22Rv1 (cell line): ENCODE measurements around the gene PTGES2.

Experiments
- H3K27ac ChIP-seq: fragments of 450-650 bp; 2 replicates; pipeline ENCODE4 v1.5.1; 2017
- ZFX ChIP-seq: fragments of 450-650 bp; IDR thresholded peaks from 2 replicates; pipeline ENCODE4 v1.6.1; 2017; ENCODE audit warnings: antibody characterized with exemption, borderline replicate concordance
- TF ChIP-seq, protein P1 (sequence below): fragments of 450-650 bp; IDR thresholded peaks from 2 replicates; pipeline ENCODE4 v1.5.1; 2017; ENCODE audit warnings: mild to moderate bottlenecking

The PTGES2 gene

DNA sequence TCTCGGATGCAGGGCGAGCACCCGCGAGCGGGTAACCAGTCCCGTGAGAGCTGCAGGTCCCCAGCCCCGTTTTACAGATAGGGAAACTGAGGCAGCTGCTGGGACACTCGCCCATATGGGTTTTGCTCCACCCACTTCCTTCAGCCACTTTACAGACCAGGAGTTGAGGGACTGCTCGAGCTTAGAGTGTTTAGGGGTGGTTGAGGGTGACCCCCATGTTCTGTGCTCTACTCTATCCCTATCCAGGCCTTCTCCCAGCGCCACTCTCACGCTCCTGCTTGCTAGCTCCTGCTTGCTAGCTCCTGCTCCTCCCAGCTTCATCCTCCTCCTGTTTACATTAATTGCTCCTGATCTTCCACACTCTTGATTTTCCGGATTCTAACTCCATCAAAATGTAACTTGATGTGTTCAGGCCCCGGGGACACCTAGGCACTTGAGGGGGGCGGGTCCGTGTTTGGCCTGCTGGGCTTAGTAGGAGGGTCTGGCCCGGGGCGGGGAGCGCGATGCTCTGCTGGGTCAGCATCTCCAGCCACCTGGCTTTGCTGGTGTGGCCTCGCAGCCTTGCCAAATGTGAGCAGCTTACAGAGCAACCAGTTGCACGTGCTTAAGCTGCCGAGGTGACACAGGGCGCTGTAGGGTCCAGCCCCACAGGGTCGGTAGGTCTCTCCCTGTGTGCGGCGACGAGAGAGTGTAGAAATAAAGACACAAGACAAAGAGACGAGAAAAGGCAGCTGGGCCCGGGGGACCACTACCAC lies 1.5 kb upstream of the PTGES2 start:
- no peak for TF ChIP-seq ZFX
- TF ChIP-seq, protein P1, sequence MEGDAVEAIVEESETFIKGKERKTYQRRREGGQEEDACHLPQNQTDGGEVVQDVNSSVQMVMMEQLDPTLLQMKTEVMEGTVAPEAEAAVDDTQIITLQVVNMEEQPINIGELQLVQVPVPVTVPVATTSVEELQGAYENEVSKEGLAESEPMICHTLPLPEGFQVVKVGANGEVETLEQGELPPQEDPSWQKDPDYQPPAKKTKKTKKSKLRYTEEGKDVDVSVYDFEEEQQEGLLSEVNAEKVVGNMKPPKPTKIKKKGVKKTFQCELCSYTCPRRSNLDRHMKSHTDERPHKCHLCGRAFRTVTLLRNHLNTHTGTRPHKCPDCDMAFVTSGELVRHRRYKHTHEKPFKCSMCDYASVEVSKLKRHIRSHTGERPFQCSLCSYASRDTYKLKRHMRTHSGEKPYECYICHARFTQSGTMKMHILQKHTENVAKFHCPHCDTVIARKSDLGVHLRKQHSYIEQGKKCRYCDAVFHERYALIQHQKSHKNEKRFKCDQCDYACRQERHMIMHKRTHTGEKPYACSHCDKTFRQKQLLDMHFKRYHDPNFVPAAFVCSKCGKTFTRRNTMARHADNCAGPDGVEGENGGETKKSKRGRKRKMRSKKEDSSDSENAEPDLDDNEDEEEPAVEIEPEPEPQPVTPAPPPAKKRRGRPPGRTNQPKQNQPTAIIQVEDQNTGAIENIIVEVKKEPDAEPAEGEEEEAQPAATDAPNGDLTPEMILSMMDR: no peak
- H3K27ac ChIP-seq: peak overlapping the region; percentile 90; the same call in 1 of the 2 replicates

DNA sequence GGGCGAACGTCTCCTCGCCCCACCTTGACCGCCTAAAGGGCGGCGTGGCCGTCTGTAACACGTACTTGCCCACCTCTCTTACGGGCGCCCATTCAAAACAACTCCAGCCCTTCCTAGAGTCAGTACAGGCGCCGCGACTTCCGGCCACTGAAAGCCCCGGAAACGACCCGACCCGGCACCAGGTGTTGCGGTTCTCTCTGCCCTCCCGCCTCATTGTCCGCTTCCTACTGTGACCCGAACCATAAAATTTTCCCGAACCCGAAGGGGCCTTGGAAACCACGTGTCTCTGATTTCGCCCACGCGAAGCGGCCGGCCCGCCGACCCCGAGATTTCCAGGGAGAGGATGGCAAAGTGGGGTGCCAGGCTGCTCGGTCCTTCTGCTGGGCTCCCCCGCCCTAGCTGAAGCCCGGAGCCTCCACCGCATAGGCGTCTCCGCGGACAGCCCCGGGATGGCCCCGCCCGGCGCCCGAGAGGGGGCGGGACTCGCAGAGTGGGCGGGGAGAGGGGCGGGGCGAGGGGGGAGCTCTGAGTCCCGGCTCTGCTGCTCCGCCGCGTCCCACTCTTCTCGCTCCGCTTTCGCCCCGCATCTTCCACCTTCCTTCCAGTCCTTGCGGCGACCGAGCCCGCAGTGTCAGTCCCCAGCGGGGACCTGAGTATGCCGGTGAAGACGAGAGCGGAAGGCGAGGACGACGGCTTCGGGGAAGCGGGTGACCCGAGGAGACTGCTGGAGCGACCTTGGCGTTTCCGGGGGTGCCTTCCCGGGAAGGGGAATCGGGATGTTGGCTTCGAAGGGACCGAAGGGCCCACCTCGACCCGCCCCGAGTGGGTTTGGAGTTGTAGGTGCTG lies 684 bp upstream of the PTGES2 start:
- TF ChIP-seq ZFX: no peak
- TF ChIP-seq, protein P1: no peak
- peak overlapping the region; percentile 90 for H3K27ac ChIP-seq

- no peak for TF ChIP-seq ZFX
- TF ChIP-seq, protein P1: no peak
- H3K27ac ChIP-seq: peak overlapping the region; percentile 90
Measured at GRCh38 chr9:128125580-128126354, 1.8 kb downstream of the PTGES2 start.

GRCh38 chr9:128124873-128125579 lies 2.5 kb downstream of the PTGES2 start:
- TF ChIP-seq ZFX: no peak
- TF ChIP-seq, protein P1: peak; percentile 79
- H3K27ac ChIP-seq: no peak overlapping the region

- H3K27ac ChIP-seq: no peak overlapping the region
- TF ChIP-seq ZFX: no peak
- TF ChIP-seq, protein P1: no peak
Measured at GRCh38 chr9:128124451-128124850, 3.1 kb downstream of the PTGES2 start.

DNA sequence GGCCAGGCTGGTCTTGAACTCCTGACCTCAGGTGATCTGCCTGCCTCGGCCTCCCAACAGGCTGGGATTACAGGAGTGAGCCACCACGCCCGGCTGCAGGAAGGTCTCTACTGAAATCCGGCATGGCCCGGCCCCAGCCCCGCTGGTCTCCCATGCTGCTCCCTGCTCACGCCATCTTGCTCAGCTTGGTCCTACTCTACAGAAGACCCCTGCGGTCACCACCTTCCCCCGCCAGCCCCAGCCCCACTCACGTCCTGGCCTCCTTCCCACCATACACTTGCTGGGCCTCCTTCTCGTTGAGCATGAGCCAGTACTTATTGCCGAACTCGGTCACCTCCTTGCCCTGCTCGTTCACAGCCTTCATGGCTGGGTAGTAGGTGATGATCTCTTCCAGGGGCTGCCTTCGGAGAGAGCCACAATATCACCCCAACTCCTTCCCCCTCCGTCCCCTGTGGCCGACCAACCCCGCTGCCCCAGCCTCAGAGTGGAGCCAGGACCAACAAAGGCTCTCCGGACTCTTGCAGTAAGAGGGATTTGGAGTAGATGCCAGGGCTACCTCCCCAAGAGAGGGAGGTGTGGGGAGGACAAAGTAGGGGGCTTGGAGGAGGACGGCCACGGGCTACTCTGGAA lies 4.0 kb downstream of the PTGES2 start:
- TF ChIP-seq, protein P1: no peak
- no peak for TF ChIP-seq ZFX
- no peak overlapping the region for H3K27ac ChIP-seq
